ENCODE measurements around the gene ITPKB. TPM values are rescaled to one million over a fixed set of nuclear protein-coding genes. Genes with fewer than 3 reads are reported as not detected.

The ITPKB gene
- total RNA-seq, 1 experiment from 2014 or later, result 9.5 TPM

DNA sequence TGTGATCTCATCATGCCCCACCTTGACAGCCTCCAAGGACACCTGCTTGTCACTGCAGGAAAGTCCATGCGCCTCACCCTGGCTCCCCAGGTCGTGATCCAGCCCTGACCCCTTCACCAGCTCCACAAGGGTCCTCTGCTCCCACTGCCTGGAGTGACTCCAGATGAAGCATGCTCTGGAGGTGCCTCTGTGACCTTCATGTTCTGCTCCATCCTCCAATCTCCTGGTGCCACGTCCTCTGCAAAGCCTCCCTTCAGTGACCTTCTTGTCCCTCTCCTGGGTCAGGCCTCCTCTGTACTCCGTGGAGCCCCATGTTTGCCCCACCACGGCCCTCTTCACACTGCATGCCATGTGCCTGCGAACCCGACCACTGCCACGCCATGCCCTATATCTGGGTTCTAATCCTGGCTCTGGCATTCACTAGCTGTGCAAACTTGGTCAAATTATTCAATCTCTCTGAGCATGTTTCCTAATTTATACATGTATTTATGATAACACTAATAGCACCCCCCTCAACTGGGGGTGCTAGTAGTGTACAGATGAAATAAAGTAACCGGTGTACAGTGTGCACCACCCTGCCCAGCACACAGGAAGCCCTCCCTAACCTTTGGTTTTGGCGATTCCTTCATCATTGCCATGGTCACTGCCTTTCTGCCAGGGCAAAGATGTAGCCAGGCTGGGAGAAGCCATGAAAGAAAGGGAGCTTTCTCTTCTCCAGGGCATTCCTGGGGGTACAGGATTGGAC lies 113.1 kb downstream of the ITPKB start:
- peaks cover 6% of the 10 kb centered on the region for H3K36me3 Mint-ChIP-seq (ENCODE audit: insufficient read depth, unreplicated experiment)
- H3K27ac Mint-ChIP-seq (ENCODE audit: low read depth, unreplicated experiment), result peak overlapping the region; percentile 36
- no peak overlapping the region for H3K4me3 Mint-ChIP-seq (ENCODE audit: unreplicated experiment)
- ChIA-PET CTCF (interaction anchor here (0.5 to 16.7 kb wide), 61 partner anchors 9 to 1019 kb away, joined by 3 to 342 read pairs (median 4); no protein-coding TSS in a partner anchor), POLR2A (interaction anchor here (0.6 to 1.6 kb wide), 9 partner anchors 20 to 600 kb away, joined by 3 to 7 read pairs (median 3); no protein-coding TSS in a partner anchor)
- H3K4me1 Mint-ChIP-seq (ENCODE audit: insufficient read depth, unreplicated experiment), result peaks cover 22% of the 10 kb centered on the region
- H3K27me3 Mint-ChIP-seq (ENCODE audit: insufficient read depth, unreplicated experiment), result no peaks in the 10 kb centered on the region
- TF ChIP-seq, protein P1, sequence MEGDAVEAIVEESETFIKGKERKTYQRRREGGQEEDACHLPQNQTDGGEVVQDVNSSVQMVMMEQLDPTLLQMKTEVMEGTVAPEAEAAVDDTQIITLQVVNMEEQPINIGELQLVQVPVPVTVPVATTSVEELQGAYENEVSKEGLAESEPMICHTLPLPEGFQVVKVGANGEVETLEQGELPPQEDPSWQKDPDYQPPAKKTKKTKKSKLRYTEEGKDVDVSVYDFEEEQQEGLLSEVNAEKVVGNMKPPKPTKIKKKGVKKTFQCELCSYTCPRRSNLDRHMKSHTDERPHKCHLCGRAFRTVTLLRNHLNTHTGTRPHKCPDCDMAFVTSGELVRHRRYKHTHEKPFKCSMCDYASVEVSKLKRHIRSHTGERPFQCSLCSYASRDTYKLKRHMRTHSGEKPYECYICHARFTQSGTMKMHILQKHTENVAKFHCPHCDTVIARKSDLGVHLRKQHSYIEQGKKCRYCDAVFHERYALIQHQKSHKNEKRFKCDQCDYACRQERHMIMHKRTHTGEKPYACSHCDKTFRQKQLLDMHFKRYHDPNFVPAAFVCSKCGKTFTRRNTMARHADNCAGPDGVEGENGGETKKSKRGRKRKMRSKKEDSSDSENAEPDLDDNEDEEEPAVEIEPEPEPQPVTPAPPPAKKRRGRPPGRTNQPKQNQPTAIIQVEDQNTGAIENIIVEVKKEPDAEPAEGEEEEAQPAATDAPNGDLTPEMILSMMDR (IDR thresholded peaks at IDR 0.05; ENCODE audit: unreplicated experiment), result no peak
- intact Hi-C loops (cut with micrococcal nuclease), result no loop called here
- BruUV-seq (replicated peaks), result no TSS peak
- no peak for DNase-seq (ENCODE audit: unreplicated experiment)
- H3K9me3 Mint-ChIP-seq (ENCODE audit: unreplicated experiment), result no peaks in the 10 kb centered on the region

DNA sequence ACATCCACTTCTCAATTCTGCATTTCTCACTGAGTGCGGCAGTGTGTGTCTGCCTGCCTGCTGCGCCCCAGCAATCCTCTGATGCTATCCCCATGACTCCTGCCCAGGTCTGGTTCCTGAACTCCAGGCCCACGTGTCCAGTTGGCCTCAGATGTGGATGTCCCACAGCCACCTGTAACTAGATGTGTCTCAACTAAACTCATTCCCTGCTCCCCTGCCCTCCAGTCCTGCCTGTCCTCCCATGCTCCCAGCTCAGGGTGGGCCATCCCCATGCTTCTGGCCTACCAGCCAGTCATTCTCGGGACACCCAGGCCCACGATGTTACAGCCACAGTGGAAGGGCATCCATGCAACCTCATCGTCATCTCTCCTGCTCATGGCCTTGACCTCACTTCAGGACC lies 113.8 kb downstream of the ITPKB start:
- H3K4me1 Mint-ChIP-seq (ENCODE audit: insufficient read depth, unreplicated experiment), result peaks cover 22% of the 10 kb centered on the region
- CTCF ChIA-PET, result interaction anchor here (0.7 to 16.7 kb wide), 17 partner anchors 9 to 1573 kb away, joined by 3 to 342 read pairs (median 5); no protein-coding TSS in a partner anchor
- no peaks in the 10 kb centered on the region for H3K27me3 Mint-ChIP-seq (ENCODE audit: insufficient read depth, unreplicated experiment)
- POLR2A ChIA-PET, result interaction anchor here (0.6 to 1.6 kb wide), 2 partner anchors 37 to 601 kb away, joined by 3 to 7 read pairs; no protein-coding TSS in a partner anchor
- H3K27ac Mint-ChIP-seq (ENCODE audit: low read depth, unreplicated experiment), result peak overlapping the region; percentile 36
- TF ChIP-seq, protein P1 (IDR thresholded peaks at IDR 0.05; ENCODE audit: unreplicated experiment), result no peak
- H3K4me3 Mint-ChIP-seq (ENCODE audit: unreplicated experiment), result no peak overlapping the region
- intact Hi-C loops (cut with micrococcal nuclease), result no loop called here
- no TSS peak for BruUV-seq (replicated peaks)
- no peak for DNase-seq (ENCODE audit: unreplicated experiment)
- peaks cover 6% of the 10 kb centered on the region for H3K36me3 Mint-ChIP-seq (ENCODE audit: insufficient read depth, unreplicated experiment)
- no peaks in the 10 kb centered on the region for H3K9me3 Mint-ChIP-seq (ENCODE audit: unreplicated experiment)

DNA sequence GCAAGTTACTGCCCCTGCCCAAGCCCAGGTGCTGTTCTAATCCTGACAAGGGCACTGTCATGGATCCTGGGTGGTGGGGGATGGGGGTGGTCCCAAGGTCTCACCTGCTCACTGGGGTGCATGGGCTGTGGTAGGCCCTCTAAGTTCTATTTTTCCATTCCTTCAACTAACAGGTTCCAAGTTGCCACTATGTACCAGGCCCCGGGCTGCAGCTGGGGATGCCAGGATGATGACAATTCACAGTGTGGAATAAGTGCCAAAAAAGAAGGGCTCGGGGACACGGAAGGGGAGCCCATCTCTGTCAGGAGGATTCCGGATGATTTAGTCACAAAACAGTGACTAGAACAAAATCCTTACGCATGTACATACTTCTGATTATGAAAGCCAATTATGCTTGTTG lies 114.6 kb downstream of the ITPKB start:
- Mint-ChIP-seq H3K4me3 (ENCODE audit: unreplicated experiment) (no peak overlapping the region), H3K27me3 (ENCODE audit: insufficient read depth, unreplicated experiment) (no peaks in the 10 kb centered on the region), H3K9me3 (ENCODE audit: unreplicated experiment) (no peaks in the 10 kb centered on the region), H3K27ac (ENCODE audit: low read depth, unreplicated experiment) (peak overlapping the region; percentile 36), H3K36me3 (ENCODE audit: insufficient read depth, unreplicated experiment) (peaks cover 6% of the 10 kb centered on the region), H3K4me1 (ENCODE audit: insufficient read depth, unreplicated experiment) (peaks cover 22% of the 10 kb centered on the region)
- POLR2A ChIA-PET, result interaction anchor here (0.6 to 2.4 kb wide), 15 partner anchors 16 to 1059 kb away, joined by 3 to 21 read pairs (median 4); partner anchors contain the start of genes COQ8A, PARP1 and STUM
- no TSS peak for BruUV-seq (replicated peaks)
- TF ChIP-seq, protein P1 (IDR thresholded peaks at IDR 0.05; ENCODE audit: unreplicated experiment), result no peak
- intact Hi-C loops (cut with micrococcal nuclease), result loop anchor here (1.0 kb wide), 2 partner anchors 77 to 200 kb away; no protein-coding TSS in a partner anchor
- peak; percentile 98 for DNase-seq (ENCODE audit: unreplicated experiment)
- CTCF ChIA-PET, result interaction anchor here (0.6 to 16.7 kb wide), 17 partner anchors 10 to 1574 kb away, joined by 3 to 342 read pairs (median 4); partner anchors contain the start of gene STUM

DNA sequence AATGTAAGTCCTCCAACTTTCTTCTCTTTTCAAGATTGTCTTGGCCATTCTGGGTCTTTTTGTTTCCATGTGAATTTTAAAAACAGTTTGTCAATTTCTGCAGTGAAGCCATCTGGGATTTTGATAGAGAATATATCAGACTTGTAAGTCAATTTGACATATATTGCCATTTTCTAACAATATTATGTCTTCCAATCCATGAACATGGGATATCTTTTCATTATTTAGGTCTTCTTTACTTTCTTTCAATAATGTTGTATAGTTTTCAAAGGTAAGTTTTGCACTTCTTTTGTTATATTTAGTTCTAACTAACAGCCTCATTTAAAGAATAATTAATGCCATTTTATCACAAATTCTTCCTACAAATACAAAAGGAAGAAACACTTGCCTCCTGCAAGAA lies 117.1 kb downstream of the ITPKB start:
- no peak overlapping the region for H3K4me3 Mint-ChIP-seq (ENCODE audit: unreplicated experiment)
- TF ChIP-seq, protein P1 (IDR thresholded peaks at IDR 0.05; ENCODE audit: unreplicated experiment), result no peak
- no peak for DNase-seq (ENCODE audit: unreplicated experiment)
- no peaks in the 10 kb centered on the region for H3K9me3 Mint-ChIP-seq (ENCODE audit: unreplicated experiment)
- H3K36me3 Mint-ChIP-seq (ENCODE audit: insufficient read depth, unreplicated experiment), result peaks cover 6% of the 10 kb centered on the region
- H3K4me1 Mint-ChIP-seq (ENCODE audit: insufficient read depth, unreplicated experiment), result peaks cover 21% of the 10 kb centered on the region
- intact Hi-C loops (cut with micrococcal nuclease), result no loop called here
- no TSS peak for BruUV-seq (replicated peaks)
- H3K27me3 Mint-ChIP-seq (ENCODE audit: insufficient read depth, unreplicated experiment), result peaks cover 8% of the 10 kb centered on the region
- no peak overlapping the region for H3K27ac Mint-ChIP-seq (ENCODE audit: low read depth, unreplicated experiment)
- ChIA-PET CTCF (interaction anchor here (0.6 to 1.0 kb wide), 2 partner anchors 158 to 226 kb away, joined by 3 to 5 read pairs; no protein-coding TSS in a partner anchor), POLR2A (no interaction called here)

Measured in MCF 10A (cell line).